Chondrocyte (in vitro differentiated cells): Measurements from ENCODE around the gene EFCAB9. TPM values are rescaled to one million over a fixed set of nuclear protein-coding genes. Genes with fewer than 3 reads are reported as not detected.

ENCODE experiments used
- DNase-seq: peaks from one replicate; pipeline ENCODE4 v3.0.0; 2021; ENCODE audit warnings: mixed read lengths, low spot score
- H3K27ac Mint-ChIP-seq: one replicate; pipeline ENCODE4 v1.8.0; 2021; ENCODE audit warnings: mild to moderate bottlenecking, moderate library complexity, mixed read lengths; ENCODE audit not compliant: unreplicated experiment
- H3K27me3 Mint-ChIP-seq: 2 replicates; pipeline ENCODE4 v1.8.0; 2021; ENCODE audit warnings: low read depth, mixed read lengths
- H3K36me3 Mint-ChIP-seq: 2 replicates; pipeline ENCODE4 v1.8.0; 2021; ENCODE audit warnings: low read depth, mixed read lengths
- H3K4me1 Mint-ChIP-seq: 2 replicates; pipeline ENCODE4 v1.8.0; 2021; ENCODE audit warnings: low read depth, mild to moderate bottlenecking, mixed read lengths
- H3K4me3 Mint-ChIP-seq: one replicate; pipeline ENCODE4 v1.8.0; 2021; ENCODE audit warnings: mild to moderate bottlenecking, moderate library complexity, mixed read lengths; ENCODE audit not compliant: unreplicated experiment
- H3K9me3 Mint-ChIP-seq: 2 replicates; pipeline ENCODE4 v1.8.0; 2021; ENCODE audit warnings: low read depth, mixed read lengths
- total RNA-seq: library from RNA; stranded (reverse); gene quantifications from 3 replicates; pipeline ENCODE4 v1.2.1, GENCODE V29; 2021
- TF ChIP-seq, protein P1 (sequence below): fragments of 200-600 bp; sonication (generic); IDR thresholded peaks from 2 replicates; pipeline ENCODE4 v1.5.0; 2021; ENCODE audit warnings: antibody characterized with exemption, mild to moderate bottlenecking, moderate library complexity

Gene EFCAB9
- total RNA-seq, 1 donor from 2014 or later, result not detected

GRCh38 chr5:172162323-172162986, 31.5 kb upstream of the EFCAB9 start:
- TF ChIP-seq, protein P1, sequence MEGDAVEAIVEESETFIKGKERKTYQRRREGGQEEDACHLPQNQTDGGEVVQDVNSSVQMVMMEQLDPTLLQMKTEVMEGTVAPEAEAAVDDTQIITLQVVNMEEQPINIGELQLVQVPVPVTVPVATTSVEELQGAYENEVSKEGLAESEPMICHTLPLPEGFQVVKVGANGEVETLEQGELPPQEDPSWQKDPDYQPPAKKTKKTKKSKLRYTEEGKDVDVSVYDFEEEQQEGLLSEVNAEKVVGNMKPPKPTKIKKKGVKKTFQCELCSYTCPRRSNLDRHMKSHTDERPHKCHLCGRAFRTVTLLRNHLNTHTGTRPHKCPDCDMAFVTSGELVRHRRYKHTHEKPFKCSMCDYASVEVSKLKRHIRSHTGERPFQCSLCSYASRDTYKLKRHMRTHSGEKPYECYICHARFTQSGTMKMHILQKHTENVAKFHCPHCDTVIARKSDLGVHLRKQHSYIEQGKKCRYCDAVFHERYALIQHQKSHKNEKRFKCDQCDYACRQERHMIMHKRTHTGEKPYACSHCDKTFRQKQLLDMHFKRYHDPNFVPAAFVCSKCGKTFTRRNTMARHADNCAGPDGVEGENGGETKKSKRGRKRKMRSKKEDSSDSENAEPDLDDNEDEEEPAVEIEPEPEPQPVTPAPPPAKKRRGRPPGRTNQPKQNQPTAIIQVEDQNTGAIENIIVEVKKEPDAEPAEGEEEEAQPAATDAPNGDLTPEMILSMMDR, result peak; percentile 61
- Mint-ChIP-seq H3K4me1 (peaks cover 19% of the 10 kb centered on the region), H3K36me3 (peaks cover 2% of the 10 kb centered on the region), H3K27me3 (no peaks in the 10 kb centered on the region), H3K27ac (no peak overlapping the region), H3K9me3 (no peaks in the 10 kb centered on the region), H3K4me3 (no peak overlapping the region)
- no peak for DNase-seq

DNA sequence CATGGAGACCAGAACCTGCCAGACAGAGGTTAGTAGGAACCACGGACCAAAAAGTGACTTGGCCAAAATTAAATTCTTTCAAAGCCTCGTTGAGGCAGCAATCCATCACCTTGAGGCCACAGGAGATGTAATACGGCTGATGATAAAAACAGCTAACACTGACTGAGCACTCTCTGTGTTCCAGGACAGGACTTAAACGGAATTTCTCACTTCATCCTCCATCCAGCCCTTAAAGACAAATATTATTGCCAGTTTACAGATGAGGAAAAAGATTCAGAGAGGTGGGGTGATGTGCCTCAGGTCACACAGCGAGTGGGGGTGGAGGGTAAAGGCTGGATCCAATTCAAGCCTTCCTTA, 31.0 kb upstream of the EFCAB9 start:
- Mint-ChIP-seq H3K27me3 (no peaks in the 10 kb centered on the region), H3K36me3 (peaks cover 2% of the 10 kb centered on the region), H3K9me3 (no peaks in the 10 kb centered on the region), H3K4me1 (peaks cover 20% of the 10 kb centered on the region), H3K4me3 (no peak overlapping the region), H3K27ac (no peak overlapping the region)
- TF ChIP-seq, protein P1, result no peak
- no peak for DNase-seq

GRCh38 chr5:172163346-172163745, 30.6 kb upstream of the EFCAB9 start:
- Mint-ChIP-seq H3K4me3 (no peak overlapping the region), H3K4me1 (peaks cover 23% of the 10 kb centered on the region)

DNA sequence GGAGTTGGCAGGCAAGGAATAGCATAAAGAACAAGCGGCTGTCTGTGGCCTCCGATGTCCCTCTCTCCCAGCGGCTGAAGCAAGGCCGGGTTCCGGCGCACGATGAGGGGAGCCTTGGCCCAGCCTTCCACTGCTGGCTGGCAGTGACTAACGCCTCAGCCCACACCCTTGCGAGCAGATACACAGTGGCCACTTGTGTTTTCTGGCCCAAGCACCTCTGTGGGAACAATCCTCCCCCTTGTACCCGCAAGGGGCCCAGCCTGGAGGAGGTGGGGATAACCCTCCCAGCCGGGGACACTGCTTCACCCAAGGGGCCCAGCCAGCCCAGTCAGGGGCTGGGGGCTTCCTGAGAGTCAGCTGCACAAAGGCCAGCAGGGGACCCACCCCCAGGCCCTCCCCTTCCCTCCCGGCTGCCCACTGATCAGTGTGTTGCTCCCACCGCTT, 29.2 kb upstream of the EFCAB9 start:
- Mint-ChIP-seq H3K27ac (no peak overlapping the region), H3K4me3 (no peak overlapping the region), H3K27me3 (no peaks in the 10 kb centered on the region), H3K4me1 (peaks cover 30% of the 10 kb centered on the region), H3K36me3 (peaks cover 4% of the 10 kb centered on the region), H3K9me3 (no peaks in the 10 kb centered on the region)
- no peak for DNase-seq
- TF ChIP-seq, protein P1, result no peak

More at GRCh38 chr5:172163346-172163745, 30.6 kb upstream of the EFCAB9 start:
- TF ChIP-seq, protein P1, result no peak
- H3K27me3 Mint-ChIP-seq, result no peaks in the 10 kb centered on the region
- H3K36me3 Mint-ChIP-seq, result no peaks in the 10 kb centered on the region
- no peak for DNase-seq
- H3K9me3 Mint-ChIP-seq, result no peaks in the 10 kb centered on the region
- no peak overlapping the region for H3K27ac Mint-ChIP-seq

DNA sequence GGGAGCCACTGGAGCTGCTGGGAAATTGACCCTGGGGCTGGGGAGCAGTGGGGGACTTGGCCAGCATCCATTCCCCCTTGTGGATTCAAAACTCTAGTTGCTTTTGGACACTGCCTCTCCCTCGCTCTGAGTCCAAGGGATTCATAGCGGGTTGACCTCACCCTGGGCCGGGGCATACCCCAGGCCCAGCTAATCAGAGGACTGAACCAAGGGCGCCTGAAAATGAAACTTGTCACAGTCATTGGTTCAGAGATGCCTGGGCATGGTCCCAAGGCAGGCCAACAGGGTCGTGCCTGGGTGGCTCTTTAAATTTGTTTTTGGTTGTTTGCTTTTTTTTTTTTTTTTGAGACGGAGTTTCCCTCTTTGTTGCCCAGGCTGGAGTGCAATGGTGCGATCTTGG, 28.5 kb upstream of the EFCAB9 start:
- no peaks in the 10 kb centered on the region for H3K9me3 Mint-ChIP-seq
- no peak overlapping the region for H3K27ac Mint-ChIP-seq
- TF ChIP-seq, protein P1, result no peak
- no peaks in the 10 kb centered on the region for H3K27me3 Mint-ChIP-seq
- DNase-seq, result no peak
- H3K4me3 Mint-ChIP-seq, result no peak overlapping the region
- H3K36me3 Mint-ChIP-seq, result peaks cover 6% of the 10 kb centered on the region
- peaks cover 29% of the 10 kb centered on the region for H3K4me1 Mint-ChIP-seq
